ENCODE results near the gene ATP1A2.

GRCh38 chr1:160129966-160130365 is 14.4 kb downstream of the ATP1A2 start:
- TF ChIP-seq CTCF (IDR thresholded peaks at IDR 0.05) (no peak), POLR2A (IDR thresholded peaks at IDR 0.05) (no peak)
